ENCODE measurements around the gene HOXB6.

The HOXB6 gene

GRCh38 chr17:48605409-48605919, 678 bp upstream of the HOXB6 start:
- no peak for ATAC-seq
- TF ChIP-seq ESRRG (CRISPR knock-in tag; IDR thresholded peaks at IDR 0.05) (no peak), TOX (CRISPR knock-in tag; IDR thresholded peaks at IDR 0.05; ENCODE audit: borderline replicate concordance) (no peak), GLIS3 (CRISPR knock-in tag; IDR thresholded peaks at IDR 0.05) (no peak), SNAI2 (CRISPR knock-in tag; IDR thresholded peaks at IDR 0.05) (no peak)

DNA sequence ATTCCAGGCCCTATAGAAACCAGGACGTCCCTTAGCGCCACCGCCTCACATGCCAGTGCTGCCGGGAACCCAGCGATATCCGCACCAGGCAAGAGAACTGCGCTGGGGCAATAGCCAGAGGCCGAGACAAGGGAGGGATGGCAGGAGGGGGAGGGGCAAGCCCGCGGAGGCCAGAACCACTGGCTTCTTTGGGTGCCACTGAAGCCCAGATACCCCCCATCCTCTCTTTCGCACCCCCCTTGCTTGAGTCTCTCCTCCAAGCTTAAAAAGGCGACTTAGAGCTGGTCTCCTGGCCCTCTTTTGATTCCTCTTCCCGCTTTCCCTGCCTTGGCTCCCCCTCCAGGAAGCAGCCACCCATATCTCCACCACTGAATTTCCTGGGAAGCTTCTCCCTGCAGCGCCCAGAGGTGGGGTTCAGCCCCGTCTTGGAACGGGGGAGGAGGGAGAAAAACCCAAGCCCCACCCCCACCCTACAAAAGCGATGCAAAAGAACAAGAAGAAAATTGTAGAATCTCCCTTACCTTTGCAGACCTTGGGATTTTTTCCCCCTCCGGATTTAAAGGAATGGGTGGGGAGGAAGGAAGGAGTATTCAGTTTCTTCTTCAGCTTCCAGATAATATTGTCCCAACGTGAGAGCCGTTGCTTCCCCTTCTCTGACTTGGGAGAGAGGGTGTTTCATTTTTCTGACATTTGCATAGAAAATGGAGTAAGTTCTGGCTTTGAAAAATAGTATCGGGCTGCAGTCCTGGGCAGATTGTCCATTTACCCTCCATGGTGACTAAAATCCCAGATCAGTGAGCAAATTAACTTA, 622 bp downstream of the HOXB6 start:
- TF ChIP-seq ISL1 (CRISPR knock-in tag; IDR thresholded peaks at IDR 0.05), result no peak
- no peak for TF ChIP-seq OSR1 (CRISPR knock-in tag; IDR thresholded peaks at IDR 0.05)
- TF ChIP-seq, protein P1, sequence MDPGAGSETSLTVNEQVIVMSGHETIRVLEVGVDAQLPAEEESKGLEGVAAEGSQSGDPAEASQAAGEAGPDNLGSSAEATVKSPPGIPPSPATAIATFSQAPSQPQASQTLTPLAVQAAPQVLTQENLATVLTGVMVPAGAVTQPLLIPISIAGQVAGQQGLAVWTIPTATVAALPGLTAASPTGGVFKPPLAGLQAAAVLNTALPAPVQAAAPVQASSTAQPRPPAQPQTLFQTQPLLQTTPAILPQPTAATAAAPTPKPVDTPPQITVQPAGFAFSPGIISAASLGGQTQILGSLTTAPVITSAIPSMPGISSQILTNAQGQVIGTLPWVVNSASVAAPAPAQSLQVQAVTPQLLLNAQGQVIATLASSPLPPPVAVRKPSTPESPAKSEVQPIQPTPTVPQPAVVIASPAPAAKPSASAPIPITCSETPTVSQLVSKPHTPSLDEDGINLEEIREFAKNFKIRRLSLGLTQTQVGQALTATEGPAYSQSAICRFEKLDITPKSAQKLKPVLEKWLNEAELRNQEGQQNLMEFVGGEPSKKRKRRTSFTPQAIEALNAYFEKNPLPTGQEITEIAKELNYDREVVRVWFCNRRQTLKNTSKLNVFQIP (CRISPR knock-in tag; IDR thresholded peaks at IDR 0.05; ENCODE audit: borderline replicate concordance, low read depth), result no peak
- TF ChIP-seq SNAI2 (CRISPR knock-in tag; IDR thresholded peaks at IDR 0.05), result no peak
- no peak for TF ChIP-seq CSRNP3 (CRISPR knock-in tag; IDR thresholded peaks at IDR 0.05)
- no peak for ATAC-seq

DNA sequence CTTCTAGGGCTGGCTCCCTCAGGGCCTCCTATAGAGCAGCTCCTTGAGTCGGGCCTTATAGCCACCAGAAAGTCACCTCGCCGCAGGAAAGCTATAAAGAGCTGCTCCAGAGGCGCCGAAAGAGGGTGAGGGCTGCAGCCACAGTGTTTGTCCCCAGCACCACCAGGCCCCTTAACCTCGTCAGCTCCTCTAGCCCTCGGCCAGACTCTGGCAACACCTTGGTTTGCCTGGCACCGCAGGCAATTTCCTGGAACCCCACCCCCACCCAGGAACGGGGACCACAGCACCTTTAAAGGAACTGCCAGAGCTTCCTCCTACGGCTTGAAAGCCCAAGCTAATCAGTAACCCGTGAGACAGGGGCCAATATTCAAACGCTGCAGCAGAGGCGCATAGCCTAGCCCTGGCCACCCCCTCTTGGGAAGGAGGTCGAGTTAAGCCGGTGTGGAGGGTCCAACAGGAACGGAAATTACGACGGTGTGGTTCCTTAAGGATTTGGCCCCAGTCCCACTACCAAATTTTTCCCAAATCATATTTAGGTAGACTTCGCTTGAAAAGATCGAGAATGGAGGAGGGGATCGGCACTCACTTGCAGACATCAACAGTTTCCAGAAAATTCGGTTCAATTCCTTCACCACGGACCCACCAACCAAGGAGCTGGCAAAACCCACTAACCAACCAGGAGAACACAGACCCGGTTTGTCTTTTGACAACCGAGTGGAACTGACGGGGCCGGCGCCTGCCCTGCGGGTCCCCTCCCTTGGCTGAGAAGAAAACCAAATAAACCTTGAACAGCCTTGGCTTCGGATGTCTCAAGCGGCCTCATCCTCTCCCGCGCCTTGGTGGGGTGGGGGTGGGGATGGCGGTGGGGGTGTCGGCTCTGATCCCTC, 3.0 kb downstream of the HOXB6 start:
- TF ChIP-seq, protein P1 (CRISPR knock-in tag; IDR thresholded peaks at IDR 0.05; ENCODE audit: borderline replicate concordance, low read depth), result no peak
- TF ChIP-seq ISL1 (CRISPR knock-in tag; IDR thresholded peaks at IDR 0.05) (no peak), ZNF70 (CRISPR knock-in tag; IDR thresholded peaks at IDR 0.05) (no peak), TOX (CRISPR knock-in tag; IDR thresholded peaks at IDR 0.05; ENCODE audit: borderline replicate concordance) (no peak), ARNTL (CRISPR knock-in tag; IDR thresholded peaks at IDR 0.05; ENCODE audit: borderline replicate concordance, low read depth) (no peak), CSRNP3 (CRISPR knock-in tag; IDR thresholded peaks at IDR 0.05) (no peak), PATZ1 (CRISPR knock-in tag; IDR thresholded peaks at IDR 0.05; ENCODE audit: borderline replicate concordance) (no peak), CSDC2 (CRISPR knock-in tag; IDR thresholded peaks at IDR 0.05) (no peak), ZFP30 (CRISPR knock-in tag; IDR thresholded peaks at IDR 0.05) (no peak), PPARA (CRISPR knock-in tag; IDR thresholded peaks at IDR 0.05; ENCODE audit: borderline replicate concordance) (no peak), ZFP3 (CRISPR knock-in tag; IDR thresholded peaks at IDR 0.05) (no peak), ESRRG (CRISPR knock-in tag; IDR thresholded peaks at IDR 0.05) (no peak)
- no peak for ATAC-seq

GRCh38 chr17:48601207-48601538, 3.6 kb downstream of the HOXB6 start:
- no peak for TF ChIP-seq ZFP30 (CRISPR knock-in tag; IDR thresholded peaks at IDR 0.05)
- TF ChIP-seq BACH2 (CRISPR knock-in tag; IDR thresholded peaks at IDR 0.05; ENCODE audit: borderline replicate concordance), result no peak
- TF ChIP-seq ARNTL (CRISPR knock-in tag; IDR thresholded peaks at IDR 0.05; ENCODE audit: borderline replicate concordance, low read depth), result no peak
- no peak for TF ChIP-seq ZNF565 (CRISPR knock-in tag; conservative IDR thresholded peaks at IDR 0.05; ENCODE audit: low read depth)
- TF ChIP-seq, protein P2, sequence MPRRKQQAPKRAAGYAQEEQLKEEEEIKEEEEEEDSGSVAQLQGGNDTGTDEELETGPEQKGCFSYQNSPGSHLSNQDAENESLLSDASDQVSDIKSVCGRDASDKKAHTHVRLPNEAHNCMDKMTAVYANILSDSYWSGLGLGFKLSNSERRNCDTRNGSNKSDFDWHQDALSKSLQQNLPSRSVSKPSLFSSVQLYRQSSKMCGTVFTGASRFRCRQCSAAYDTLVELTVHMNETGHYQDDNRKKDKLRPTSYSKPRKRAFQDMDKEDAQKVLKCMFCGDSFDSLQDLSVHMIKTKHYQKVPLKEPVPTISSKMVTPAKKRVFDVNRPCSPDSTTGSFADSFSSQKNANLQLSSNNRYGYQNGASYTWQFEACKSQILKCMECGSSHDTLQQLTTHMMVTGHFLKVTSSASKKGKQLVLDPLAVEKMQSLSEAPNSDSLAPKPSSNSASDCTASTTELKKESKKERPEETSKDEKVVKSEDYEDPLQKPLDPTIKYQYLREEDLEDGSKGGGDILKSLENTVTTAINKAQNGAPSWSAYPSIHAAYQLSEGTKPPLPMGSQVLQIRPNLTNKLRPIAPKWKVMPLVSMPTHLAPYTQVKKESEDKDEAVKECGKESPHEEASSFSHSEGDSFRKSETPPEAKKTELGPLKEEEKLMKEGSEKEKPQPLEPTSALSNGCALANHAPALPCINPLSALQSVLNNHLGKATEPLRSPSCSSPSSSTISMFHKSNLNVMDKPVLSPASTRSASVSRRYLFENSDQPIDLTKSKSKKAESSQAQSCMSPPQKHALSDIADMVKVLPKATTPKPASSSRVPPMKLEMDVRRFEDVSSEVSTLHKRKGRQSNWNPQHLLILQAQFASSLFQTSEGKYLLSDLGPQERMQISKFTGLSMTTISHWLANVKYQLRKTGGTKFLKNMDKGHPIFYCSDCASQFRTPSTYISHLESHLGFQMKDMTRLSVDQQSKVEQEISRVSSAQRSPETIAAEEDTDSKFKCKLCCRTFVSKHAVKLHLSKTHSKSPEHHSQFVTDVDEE (CRISPR knock-in tag; IDR thresholded peaks at IDR 0.05), result no peak
- no peak for TF ChIP-seq RARB (CRISPR knock-in tag; IDR thresholded peaks at IDR 0.05)
- TF ChIP-seq SNAI2 (CRISPR knock-in tag; IDR thresholded peaks at IDR 0.05), result no peak
- TF ChIP-seq ISL1 (CRISPR knock-in tag; IDR thresholded peaks at IDR 0.05), result no peak
- no peak for TF ChIP-seq CSDC2 (CRISPR knock-in tag; IDR thresholded peaks at IDR 0.05)
- ATAC-seq, result no peak

Measured in SK-N-SH treated with all-trans-retinoic acid at 6 μM for 48 hours (cell line).